Ascending aorta (tissue), 2 donors: ENCODE results near the gene TMEM179. TPM values are rescaled to one million over a fixed set of nuclear protein-coding genes. Genes with fewer than 3 reads are reported as not detected.
A peak's percentile ranks its signal among the peaks of the same experiment; 100 is the strongest.

Source experiments
- DNase-seq, 2 donors: peaks; one replicate each; pipeline ENCODE4 v3.0.0-alpha.2; 2019; ENCODE audit warnings: low spot score in 2 of 2
- H3K27ac ChIP-seq, 2 donors: fragments of 200-600 bp; sonication (generic); one replicate each; pipeline ENCODE4 v1.5.1; 2016 to 2017; ENCODE audit warnings: mild to moderate bottlenecking in 1 of 2
- H3K27me3 ChIP-seq: fragments of 200-600 bp; sonication (generic); one replicate; pipeline ENCODE4 v1.5.1; 2017
- H3K36me3 ChIP-seq, 2 donors: fragments of 200-600 bp; sonication (generic); one replicate each; pipeline ENCODE4 v1.5.1; 2016
- H3K4me1 ChIP-seq, 2 donors: fragments of 200-600 bp; sonication (generic); one replicate each; pipeline ENCODE4 v1.5.1; 2016 to 2017; ENCODE audit warnings: mild to moderate bottlenecking in 1 of 2
- H3K4me3 ChIP-seq, 2 donors: fragments of 200-600 bp; sonication (generic); one replicate each; pipeline ENCODE4 v1.5.1; 2016 to 2017; ENCODE audit warnings: mild to moderate bottlenecking in 1 of 2
- H3K9me3 ChIP-seq, 2 donors: fragments of 200-600 bp; sonication (generic); one replicate each; pipeline ENCODE4 v1.5.1; 2016
- intact Hi-C: fragments of 100-400 bp; cut with DNase I; formaldehyde crosslinking; loops from one replicate; pipeline ENCODE4 v1.15.1; 2023
- total RNA-seq: library from RNA; depleted of rRNA; stranded (reverse); fragments of >200 nt; gene quantifications from one replicate; pipeline ENCODE4 v1.1.0, GENCODE V29; 2016
- TF ChIP-seq, protein P1 (sequence below), 3 experiments: fragments of 200-600 bp in 2 of 3; fragments of 450-650 bp in 1 of 3; sonication (generic) in 2 of 3; IDR thresholded peaks; one replicate each; pipeline ENCODE4 v1.5.1; 2016 to 2019; ENCODE audit warnings: antibody characterized with exemption in 3 of 3, mild to moderate bottlenecking in 1 of 3, moderate library complexity in 1 of 3

Gene TMEM179
- total RNA-seq, 1 donor from 2014 or later: not detected

DNA sequence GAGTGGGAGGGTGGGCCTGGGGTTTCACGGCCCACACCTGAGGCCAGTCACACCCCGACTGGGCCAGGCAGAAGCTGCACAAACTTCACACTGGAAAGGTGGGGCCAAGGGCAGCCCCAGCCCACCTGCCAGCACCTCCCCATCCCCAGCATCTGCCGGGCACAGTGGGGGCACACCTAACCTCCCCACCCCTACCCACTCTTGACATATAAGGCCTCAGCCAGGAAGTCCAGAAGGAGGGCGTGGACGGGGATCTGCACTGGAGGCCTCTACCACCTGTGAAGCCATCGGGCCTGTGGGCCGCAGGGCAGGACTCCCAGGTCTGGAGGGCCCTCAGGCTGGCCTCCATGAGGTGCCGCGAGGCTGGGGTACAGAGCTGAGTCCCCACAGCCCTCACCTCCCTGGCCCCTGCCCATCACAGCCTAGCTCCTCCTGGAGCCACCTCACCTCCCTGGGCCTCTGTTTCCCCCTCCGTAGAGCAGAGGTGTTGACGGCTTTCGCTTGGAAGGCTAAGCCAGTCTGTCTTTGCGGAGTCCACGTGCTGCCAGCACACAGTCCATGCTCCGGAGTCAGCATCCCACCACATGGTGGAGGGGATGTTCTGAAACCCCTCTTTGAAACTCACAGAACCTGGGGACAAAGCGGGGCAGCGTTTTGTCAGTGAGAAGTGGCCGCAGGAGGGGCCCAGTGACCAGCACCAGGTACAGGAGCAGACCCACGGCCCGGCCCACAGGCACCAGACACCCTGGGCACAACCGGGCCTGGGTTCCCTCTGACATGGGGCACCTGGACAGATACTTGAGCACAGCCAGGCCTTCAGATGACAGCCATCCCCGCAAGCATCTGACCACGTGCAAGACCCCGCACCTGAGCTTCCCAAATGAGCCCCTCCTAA lies 46.7 kb upstream of the TMEM179 start:
- no peak for DNase-seq
- TF ChIP-seq, protein P1, sequence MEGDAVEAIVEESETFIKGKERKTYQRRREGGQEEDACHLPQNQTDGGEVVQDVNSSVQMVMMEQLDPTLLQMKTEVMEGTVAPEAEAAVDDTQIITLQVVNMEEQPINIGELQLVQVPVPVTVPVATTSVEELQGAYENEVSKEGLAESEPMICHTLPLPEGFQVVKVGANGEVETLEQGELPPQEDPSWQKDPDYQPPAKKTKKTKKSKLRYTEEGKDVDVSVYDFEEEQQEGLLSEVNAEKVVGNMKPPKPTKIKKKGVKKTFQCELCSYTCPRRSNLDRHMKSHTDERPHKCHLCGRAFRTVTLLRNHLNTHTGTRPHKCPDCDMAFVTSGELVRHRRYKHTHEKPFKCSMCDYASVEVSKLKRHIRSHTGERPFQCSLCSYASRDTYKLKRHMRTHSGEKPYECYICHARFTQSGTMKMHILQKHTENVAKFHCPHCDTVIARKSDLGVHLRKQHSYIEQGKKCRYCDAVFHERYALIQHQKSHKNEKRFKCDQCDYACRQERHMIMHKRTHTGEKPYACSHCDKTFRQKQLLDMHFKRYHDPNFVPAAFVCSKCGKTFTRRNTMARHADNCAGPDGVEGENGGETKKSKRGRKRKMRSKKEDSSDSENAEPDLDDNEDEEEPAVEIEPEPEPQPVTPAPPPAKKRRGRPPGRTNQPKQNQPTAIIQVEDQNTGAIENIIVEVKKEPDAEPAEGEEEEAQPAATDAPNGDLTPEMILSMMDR (IDR thresholded peaks at IDR 0.05): no peak
- H3K27ac ChIP-seq: no peak overlapping the region
- no peaks in the 10 kb centered on the region for H3K9me3 ChIP-seq
- intact Hi-C loops: loop anchor here (1.0 to 2.0 kb wide), 2 partner anchors 30 to 57 kb away; no protein-coding TSS in a partner anchor
- peaks cover 6 to 10% of the 10 kb centered on the region in 2 donors for H3K4me1 ChIP-seq
- H3K36me3 ChIP-seq: no peaks in the 10 kb centered on the region
- H3K27me3 ChIP-seq: no peaks in the 10 kb centered on the region
- no peak overlapping the region for H3K4me3 ChIP-seq

DNA sequence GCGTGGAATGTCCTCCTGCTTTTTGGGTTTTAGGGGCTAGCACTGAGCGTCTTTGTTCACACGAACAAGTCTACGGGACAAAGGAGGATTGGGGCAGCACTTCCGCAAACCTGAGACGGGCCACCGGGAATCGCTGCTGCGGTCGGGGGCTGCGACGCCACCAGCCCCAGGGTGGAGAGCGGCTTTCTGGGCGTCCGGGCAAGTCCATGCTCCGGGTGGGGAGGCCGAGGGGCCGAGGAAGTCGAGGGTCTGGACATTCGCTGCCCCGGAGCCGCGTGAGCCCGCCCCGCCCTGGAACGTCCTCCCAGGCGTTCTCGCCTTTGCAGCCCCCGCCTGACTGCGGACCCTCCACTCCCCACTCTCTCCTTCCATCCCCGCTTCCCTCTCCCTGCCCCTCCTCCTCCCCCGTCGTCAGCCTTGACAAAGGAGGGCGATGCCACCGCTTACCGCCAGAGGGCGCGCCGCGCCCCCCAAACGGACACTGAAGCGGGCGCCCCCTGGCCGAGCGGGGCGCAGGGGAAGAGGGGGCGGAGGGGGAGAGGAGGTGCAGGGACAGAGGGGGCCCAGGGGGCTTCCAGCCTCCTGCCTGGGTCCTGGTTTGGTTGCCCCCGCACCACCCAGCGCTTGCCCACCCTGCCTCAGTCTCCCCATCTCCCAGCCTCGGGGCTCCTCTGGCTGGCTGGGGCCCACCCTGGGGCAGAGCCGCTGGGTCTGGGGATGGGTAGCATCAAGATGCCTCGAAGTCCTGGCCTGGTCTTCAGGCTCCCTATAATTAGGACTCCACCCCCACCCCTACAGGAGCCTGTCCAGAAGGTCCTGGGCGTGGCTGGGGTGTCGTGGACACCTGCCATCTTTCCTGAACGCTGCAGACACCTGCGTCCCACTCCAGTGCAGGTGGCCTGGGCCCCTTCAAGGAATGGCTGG lies 45.7 kb upstream of the TMEM179 start:
- H3K27me3 ChIP-seq: no peaks in the 10 kb centered on the region
- no peaks in the 10 kb centered on the region for H3K36me3 ChIP-seq
- peaks cover 1 to 4% of the 10 kb centered on the region in 2 donors for H3K4me1 ChIP-seq
- peak in 1 of 2 donors; percentile 79 for DNase-seq
- H3K9me3 ChIP-seq: no peaks in the 10 kb centered on the region
- peak overlapping the region; percentile 51 to 64 for H3K4me3 ChIP-seq
- no peak overlapping the region for H3K27ac ChIP-seq
- TF ChIP-seq, protein P1 (IDR thresholded peaks at IDR 0.05): peak; percentile 86 to 99 (median 98)
- intact Hi-C loops: loop anchor here (1.0 to 2.0 kb wide), 2 partner anchors 30 to 58 kb away; no protein-coding TSS in a partner anchor

DNA sequence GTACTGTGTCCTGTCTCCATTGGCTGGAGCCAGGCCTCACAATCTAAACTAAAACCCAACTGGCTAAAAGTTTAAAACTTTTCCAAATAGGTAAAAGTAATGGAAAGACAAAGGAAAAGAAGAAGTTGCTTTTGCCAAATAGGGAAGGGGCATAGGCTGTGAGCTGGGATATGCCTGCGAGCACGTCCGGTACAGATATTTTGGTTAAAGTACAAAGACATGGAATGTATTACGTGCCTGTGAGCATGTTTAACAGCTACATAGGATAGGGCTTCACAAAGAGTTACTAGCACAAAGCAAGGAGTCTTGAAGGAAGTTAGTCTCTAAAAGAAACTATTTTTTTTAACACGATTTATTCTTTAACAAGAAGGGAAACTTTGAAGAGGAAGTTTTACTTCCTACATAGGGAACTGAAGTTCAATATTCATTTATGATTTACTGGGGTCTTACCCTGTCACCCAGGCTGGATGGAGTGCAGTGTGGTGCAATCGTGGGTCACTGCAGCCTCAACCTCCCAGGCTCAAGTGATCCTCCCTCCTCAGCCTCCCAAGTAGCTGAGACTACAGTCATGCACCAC lies 43.0 kb upstream of the TMEM179 start:
- TF ChIP-seq, protein P1 (IDR thresholded peaks at IDR 0.05): no peak
- peaks cover 0 to 4% of the 10 kb centered on the region in 2 donors for H3K4me1 ChIP-seq
- H3K36me3 ChIP-seq: no peaks in the 10 kb centered on the region
- H3K4me3 ChIP-seq: no peak overlapping the region
- H3K27ac ChIP-seq: no peak overlapping the region
- no peaks in the 10 kb centered on the region for H3K9me3 ChIP-seq
- H3K27me3 ChIP-seq: no peaks in the 10 kb centered on the region
- intact Hi-C loops: no loop called here
- no peak for DNase-seq

DNA sequence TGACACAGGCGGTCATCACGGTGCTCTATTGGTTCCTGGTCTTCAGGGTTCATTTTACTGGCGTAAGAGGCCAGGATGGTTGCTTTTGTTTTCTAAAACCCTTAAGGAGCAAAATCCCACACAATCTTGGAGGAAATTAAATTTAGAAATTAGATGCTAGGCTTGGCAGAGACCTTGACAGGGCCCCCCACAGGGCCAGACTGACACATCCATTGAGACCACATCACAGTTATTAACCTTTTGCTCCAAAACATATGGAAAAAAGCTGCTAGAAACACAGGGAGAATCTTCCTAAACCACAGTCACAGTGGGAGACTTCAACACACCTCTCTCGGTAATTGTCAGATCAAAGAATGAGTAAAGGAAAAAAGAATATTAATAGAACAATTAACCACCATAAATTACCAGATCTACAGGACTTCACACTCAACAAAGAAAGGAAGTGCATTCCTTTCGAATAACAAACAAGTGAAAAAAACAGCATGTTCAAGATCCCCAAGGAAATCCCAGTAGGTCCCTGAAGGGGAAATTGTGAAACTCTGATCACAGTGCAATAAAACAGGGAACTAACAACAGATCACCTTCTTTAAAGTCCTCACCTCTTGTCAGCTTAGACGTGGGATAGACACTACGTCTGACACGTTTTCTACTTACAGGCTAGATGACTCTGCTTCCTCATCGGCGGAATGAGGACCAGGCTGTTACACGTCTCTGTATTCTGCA lies 40.2 kb upstream of the TMEM179 start:
- intact Hi-C loops: no loop called here
- TF ChIP-seq, protein P1 (IDR thresholded peaks at IDR 0.05): no peak

More for the DNA sequence above, 40.2 kb upstream of the TMEM179 start:
- DNase-seq: no peak
- Histone ChIP-seq H3K27me3 (no peaks in the 10 kb centered on the region), H3K36me3 (no peaks in the 10 kb centered on the region), H3K9me3 (no peaks in the 10 kb centered on the region), H3K4me3 (no peak overlapping the region), H3K4me1 (no peaks in the 10 kb centered on the region), H3K27ac (no peak overlapping the region)
